Measurements from ENCODE around the gene CHN2.

- TF ChIP-seq POLR2AphosphoS5 (IDR thresholded peaks at IDR 0.05; ENCODE audit: low read depth, low read length) (no peak), TAF1 (IDR thresholded peaks at IDR 0.05; ENCODE audit: borderline replicate concordance, insufficient read depth, low read length) (no peak), REST (IDR thresholded peaks at IDR 0.05; ENCODE audit: insufficient read depth in 1 of 2, low read depth in 2 of 2, low read length in 2 of 2) (no peak), SIN3A (IDR thresholded peaks at IDR 0.05; ENCODE audit: borderline replicate concordance, insufficient read depth, low read length) (no peak)
Measured at GRCh38 chr7:29337546-29338116, 143.1 kb downstream of the CHN2 start.

Data from PFSK-1 (cell line).